H9 (cell line): Measurements from ENCODE around the gene FASTK. TPM values are rescaled to one million over a fixed set of nuclear protein-coding genes. Genes with fewer than 3 reads are reported as not detected.
A peak's percentile ranks its signal among the peaks of the same experiment; 100 is the strongest.

Source experiments
- DNase-seq: peaks from one replicate; pipeline ENCODE4 v3.0.0-alpha.2; 2017
- H2AFZ ChIP-seq: one replicate; pipeline ENCODE4 v1.6.1; 2013; ENCODE audit warnings: mild to moderate bottlenecking, low read length, control low read depth, moderate library complexity
- H2AK5ac ChIP-seq: 2 replicates; pipeline ENCODE4 v1.6.1; 2013; ENCODE audit warnings: low read length, control low read depth, mixed read lengths; ENCODE audit not compliant: insufficient read length
- H2BK120ac ChIP-seq: one replicate; pipeline ENCODE4 v1.6.1; 2013; ENCODE audit warnings: low read depth, mild to moderate bottlenecking, low read length, control low read depth, inconsistent platforms; ENCODE audit not compliant: poor library complexity, severe bottlenecking
- H2BK12ac ChIP-seq: 2 replicates; pipeline ENCODE4 v1.6.1; 2013; ENCODE audit warnings: low read length, control low read depth, mixed read lengths, low read depth; ENCODE audit not compliant: insufficient read length
- H2BK15ac ChIP-seq: 2 replicates; pipeline ENCODE4 v1.6.1; 2013; ENCODE audit warnings: low read depth, low read length, control low read depth
- H2BK20ac ChIP-seq: one replicate; pipeline ENCODE4 v1.6.1; 2013; ENCODE audit warnings: low read depth, mild to moderate bottlenecking, low read length, control low read depth, inconsistent platforms; ENCODE audit not compliant: poor library complexity, severe bottlenecking
- H2BK5ac ChIP-seq: 2 replicates; pipeline ENCODE4 v1.6.1; 2013; ENCODE audit warnings: low read length, control low read depth, mixed read lengths; ENCODE audit not compliant: insufficient read length
- H3K14ac ChIP-seq: 2 replicates; pipeline ENCODE4 v1.6.1; 2013; ENCODE audit warnings: low read length, control low read depth; ENCODE audit not compliant: insufficient read depth
- H3K18ac ChIP-seq: 2 replicates; pipeline ENCODE4 v1.6.1; 2013; ENCODE audit warnings: low read depth, mild to moderate bottlenecking, mixed read lengths, low read length, control low read depth; ENCODE audit not compliant: insufficient read length
- H3K23ac ChIP-seq: 2 replicates; pipeline ENCODE4 v1.6.1; 2013; ENCODE audit warnings: low read length, control low read depth, mixed read lengths, low read depth; ENCODE audit not compliant: insufficient read length
- H3K23me2 ChIP-seq: 2 replicates; pipeline ENCODE4 v1.6.1; 2013; ENCODE audit warnings: low read depth, mild to moderate bottlenecking, mixed read lengths, low read length, control low read depth; ENCODE audit not compliant: insufficient read length, poor library complexity, severe bottlenecking
- H3K27ac ChIP-seq: 2 replicates; pipeline ENCODE4 v1.5.1; 2013; ENCODE audit warnings: low read length, control low read depth, mixed read lengths, low read depth; ENCODE audit not compliant: insufficient read length
- H3K27me3 ChIP-seq: 2 replicates; pipeline ENCODE4 v1.6.1; 2013; ENCODE audit warnings: low read length, control low read depth, inconsistent platforms; ENCODE audit not compliant: insufficient read depth
- H3K4ac ChIP-seq: 2 replicates; pipeline ENCODE4 v1.6.1; 2013; ENCODE audit warnings: low read depth, mild to moderate bottlenecking, control low read depth, inconsistent platforms, low read length, moderate library complexity
- H3K4me1 ChIP-seq: 2 replicates; pipeline ENCODE4 v1.6.1; 2013; ENCODE audit warnings: low read length, control low read depth, inconsistent platforms; ENCODE audit not compliant: insufficient read depth
- H3K4me2 ChIP-seq: 2 replicates; pipeline ENCODE4 v1.6.1; 2013; ENCODE audit warnings: low read length, control low read depth, mixed read lengths; ENCODE audit not compliant: insufficient read length, insufficient read depth
- H3K56ac ChIP-seq: 2 replicates; pipeline ENCODE4 v1.6.1; 2013; ENCODE audit warnings: low read depth, mild to moderate bottlenecking, mixed read lengths, low read length, control low read depth; ENCODE audit not compliant: insufficient read length
- H3K79me1 ChIP-seq: 2 replicates; pipeline ENCODE4 v1.6.1; 2013; ENCODE audit warnings: low read depth, mild to moderate bottlenecking, moderate library complexity, low read length, control low read depth, inconsistent platforms; ENCODE audit not compliant: insufficient read depth, poor library complexity, severe bottlenecking
- H3K79me2 ChIP-seq: 2 replicates; pipeline ENCODE4 v1.6.1; 2013; ENCODE audit warnings: low read length, control low read depth, inconsistent platforms; ENCODE audit not compliant: insufficient read depth
- H3K9ac ChIP-seq: 2 replicates; pipeline ENCODE4 v1.6.1; 2013; ENCODE audit warnings: low read length, control low read depth, mixed read lengths; ENCODE audit not compliant: insufficient read length; ENCODE audit errors: extremely low read depth
- H3K9me3 ChIP-seq: one replicate; pipeline ENCODE4 v1.6.1; 2013; ENCODE audit warnings: low read depth, low read length, inconsistent platforms; ENCODE audit not compliant: control insufficient read depth
- H3T11ph ChIP-seq: one replicate; pipeline ENCODE4 v1.6.1; 2013; ENCODE audit warnings: mild to moderate bottlenecking, low read length, control low read depth, inconsistent platforms
- H4K20me1 ChIP-seq: one replicate; pipeline ENCODE4 v1.6.1; 2013; ENCODE audit not compliant: control insufficient read depth, insufficient read length, insufficient read depth
- H4K5ac ChIP-seq: 2 replicates; pipeline ENCODE4 v1.6.1; 2013; ENCODE audit warnings: low read depth, mild to moderate bottlenecking, mixed read lengths, low read length, control low read depth; ENCODE audit not compliant: insufficient read length
- H4K8ac ChIP-seq: replicated peaks from 2 replicates; pipeline ENCODE4 v1.6.1; 2013; ENCODE audit warnings: low read length, control low read depth, mixed read lengths, low read depth; ENCODE audit not compliant: insufficient read length
- H4K91ac ChIP-seq: 2 replicates; pipeline ENCODE4 v1.6.1; 2013; ENCODE audit warnings: low read depth, mild to moderate bottlenecking, moderate library complexity, mixed read lengths, low read length, control low read depth; ENCODE audit not compliant: insufficient read length
- H3K27ac Mint-ChIP-seq, 3 experiments: 2 replicates in 2 of 3; 3 replicates in 1 of 3; pipeline ENCODE4 v1.8.0; 2020 to 2021; ENCODE audit warnings: mixed read lengths in 3 of 3, mild to moderate bottlenecking in 1 of 3, moderate library complexity in 1 of 3
- H3K27me3 Mint-ChIP-seq: 2 replicates; pipeline ENCODE4 v1.8.0; 2021; ENCODE audit warnings: low read depth, mild to moderate bottlenecking, moderate library complexity, mixed read lengths
- H3K36me3 Mint-ChIP-seq, 3 experiments: 2 replicates in 2 of 3; 3 replicates in 1 of 3; pipeline ENCODE4 v1.8.0; 2020 to 2021; ENCODE audit warnings: low read depth in 3 of 3, mixed read lengths in 3 of 3; ENCODE audit not compliant: insufficient read depth in 1 of 3
- H3K4me1 Mint-ChIP-seq, 2 experiments: 2 replicates each; pipeline ENCODE4 v1.8.0; 2020; ENCODE audit warnings: mixed read lengths in 2 of 2
- H3K4me3 Mint-ChIP-seq, 2 experiments: 2 replicates in 1 of 2; 3 replicates in 1 of 2; pipeline ENCODE4 v1.8.0; 2020 to 2021; ENCODE audit warnings: mild to moderate bottlenecking in 2 of 2, mixed read lengths in 2 of 2, moderate library complexity in 1 of 2
- H3K9me3 Mint-ChIP-seq, 2 experiments: 2 replicates in 1 of 2; 3 replicates in 1 of 2; pipeline ENCODE4 v1.8.0; 2020; ENCODE audit warnings: mild to moderate bottlenecking in 2 of 2, mixed read lengths in 2 of 2, moderate library complexity in 1 of 2
- WGBS: extraction: QIAGEN DNeasy Blood & Tissue Kit; methylation state at CpG from one replicate; pipeline ENCODE4 v1.1.7; 2013; ENCODE audit warnings: missing lambda C conversion rate, low lambda C conversion rate, mixed read lengths; ENCODE audit not compliant: insufficient read length; ENCODE audit errors: extremely low coverage; 5-methylcytosine and 5-hydroxymethylcytosine counted together
- total RNA-seq: library from RNA; stranded (reverse); gene quantifications from 2 replicates; pipeline ENCODE4 v1.2.1, GENCODE V29; 2021
- TF ChIP-seq, protein P1 (sequence below): fragments of 200-600 bp; sonication (generic); conservative IDR thresholded peaks from 3 replicates; pipeline ENCODE4 v1.8.0; 2021; ENCODE audit warnings: antibody characterized with exemption, mild to moderate bottlenecking

Gene FASTK
- total RNA-seq, 1 experiment from 2014 or later = 57.8 TPM

DNA sequence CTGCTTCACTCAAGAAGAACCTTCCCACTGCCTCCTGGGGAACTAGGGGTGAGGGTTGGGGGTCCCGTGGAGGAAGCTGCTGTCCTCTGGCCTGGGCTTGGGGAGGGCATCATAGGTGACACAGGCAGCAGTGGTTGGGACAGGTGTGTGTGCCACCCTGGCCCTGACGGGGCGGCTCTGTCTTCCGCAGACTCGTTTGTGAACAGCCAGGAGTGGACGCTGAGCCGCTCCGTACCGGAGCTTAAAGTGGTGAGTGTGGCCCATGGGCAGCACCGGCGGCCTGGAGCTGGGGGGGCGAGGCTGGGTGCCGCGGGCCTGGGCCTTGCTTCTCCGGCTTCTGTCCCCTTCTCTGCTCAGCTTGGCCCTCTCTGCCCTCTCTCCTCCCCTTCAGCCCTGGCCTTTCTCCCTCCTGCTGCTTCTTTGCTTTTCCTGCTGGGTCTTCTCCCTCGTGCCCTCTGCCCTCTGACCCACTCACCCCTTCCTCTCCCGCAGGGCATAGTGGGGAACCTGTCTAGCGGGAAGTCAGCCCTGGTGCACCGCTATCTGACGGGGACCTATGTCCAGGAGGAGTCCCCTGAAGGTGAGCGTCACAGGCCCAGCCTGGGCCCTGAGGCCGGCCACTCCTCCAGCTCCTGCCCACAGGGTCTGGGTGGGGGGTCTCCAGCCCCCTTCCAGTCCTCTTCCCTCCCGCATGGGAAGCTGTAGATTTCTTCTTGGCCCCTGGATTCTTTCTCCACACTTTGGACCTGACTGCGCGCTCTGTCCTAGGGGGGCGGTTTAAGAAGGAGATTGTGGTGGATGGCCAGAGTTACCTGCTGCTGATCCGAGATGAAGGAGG is 36.2 kb upstream of the FASTK start:
- Mint-ChIP-seq H3K27me3 (peaks cover 6% of the 10 kb centered on the region), H3K36me3 (peaks cover 24 to 39% (median 32%) of the 10 kb centered on the region in 3 experiments), H3K4me3 (no peak overlapping the region; a peak in 1 of 5 replicates), H3K4me1 (peaks cover 19 to 21% of the 10 kb centered on the region in 2 experiments), H3K9me3 (no peaks in the 10 kb centered on the region), H3K27ac (0 out of 7 replicates have a peak overlapping the region, but pooled peaks of 1 of the 3 experiments have one; percentile 11)
- H3K4me2 ChIP-seq = no peak overlapping the region
- H2AFZ ChIP-seq = no peak overlapping the region
- H3K4ac ChIP-seq = no peak overlapping the region
- H3K56ac ChIP-seq = no peak overlapping the region
- no peaks in the 10 kb centered on the region for H3K9me3 ChIP-seq
- H3K23me2 ChIP-seq = no peaks in the 10 kb centered on the region
- no peak overlapping the region for H2BK12ac ChIP-seq
- H2AK5ac ChIP-seq = no peak overlapping the region
- peaks cover 3% of the 10 kb centered on the region; the same call in 1 of the 2 replicates for H3K79me2 ChIP-seq
- peaks cover 3% of the 10 kb centered on the region for H3K79me1 ChIP-seq
- TF ChIP-seq, protein P1, sequence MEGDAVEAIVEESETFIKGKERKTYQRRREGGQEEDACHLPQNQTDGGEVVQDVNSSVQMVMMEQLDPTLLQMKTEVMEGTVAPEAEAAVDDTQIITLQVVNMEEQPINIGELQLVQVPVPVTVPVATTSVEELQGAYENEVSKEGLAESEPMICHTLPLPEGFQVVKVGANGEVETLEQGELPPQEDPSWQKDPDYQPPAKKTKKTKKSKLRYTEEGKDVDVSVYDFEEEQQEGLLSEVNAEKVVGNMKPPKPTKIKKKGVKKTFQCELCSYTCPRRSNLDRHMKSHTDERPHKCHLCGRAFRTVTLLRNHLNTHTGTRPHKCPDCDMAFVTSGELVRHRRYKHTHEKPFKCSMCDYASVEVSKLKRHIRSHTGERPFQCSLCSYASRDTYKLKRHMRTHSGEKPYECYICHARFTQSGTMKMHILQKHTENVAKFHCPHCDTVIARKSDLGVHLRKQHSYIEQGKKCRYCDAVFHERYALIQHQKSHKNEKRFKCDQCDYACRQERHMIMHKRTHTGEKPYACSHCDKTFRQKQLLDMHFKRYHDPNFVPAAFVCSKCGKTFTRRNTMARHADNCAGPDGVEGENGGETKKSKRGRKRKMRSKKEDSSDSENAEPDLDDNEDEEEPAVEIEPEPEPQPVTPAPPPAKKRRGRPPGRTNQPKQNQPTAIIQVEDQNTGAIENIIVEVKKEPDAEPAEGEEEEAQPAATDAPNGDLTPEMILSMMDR = no peak
- H4K91ac ChIP-seq = no peak overlapping the region
- H4K20me1 ChIP-seq = peaks cover 4% of the 10 kb centered on the region
- H3T11ph ChIP-seq = no peak overlapping the region
- DNase-seq = no peak
- no peak overlapping the region for H4K5ac ChIP-seq
- no peaks in the 10 kb centered on the region for H3K27me3 ChIP-seq
- H2BK15ac ChIP-seq = no peak overlapping the region
- no peak overlapping the region for H3K9ac ChIP-seq
- H4K8ac ChIP-seq = no peak overlapping the region
- no peak overlapping the region for H3K14ac ChIP-seq
- WGBS = no CpG with 5 or more reads among the region's 27 CpGs
- no peak overlapping the region for H3K23ac ChIP-seq
- H3K18ac ChIP-seq = no peak overlapping the region
- H3K4me1 ChIP-seq = peaks cover 7% of the 10 kb centered on the region; the same call in 1 of the 2 replicates
- no peak overlapping the region for H2BK120ac ChIP-seq
- no peak overlapping the region for H3K27ac ChIP-seq
- no peak overlapping the region for H2BK5ac ChIP-seq
- no peak overlapping the region for H2BK20ac ChIP-seq
